H1 (cell line): ENCODE measurements around the gene PMEPA1. TPM values are rescaled to one million over a fixed set of nuclear protein-coding genes. Genes with fewer than 3 reads are reported as not detected.

Experiments
- CTCF ChIA-PET: fragments of 300-600 bp; sonication (Branson Sonifier 250); formaldehyde crosslinking; loops from one replicate; lab custom pipeline; 2021; ENCODE audit not compliant: partially characterized antibody; lab: Charles Lee
- POLR2A ChIA-PET: fragments of 300-600 bp; sonication (Branson Sonifier 250); formaldehyde crosslinking; loops from one replicate; lab custom pipeline; 2021; ENCODE audit warnings: inconsistent platforms; ENCODE audit not compliant: partially characterized antibody; lab: Charles Lee
- DNase-seq, 2 experiments: peaks; one replicate each; pipeline versions ENCODE4 v3.0.0 to v3.0.0-alpha.2; 2010 to 2022; ENCODE audit warnings: low spot score in 2 of 2, low read depth in 1 of 2, mixed read lengths in 1 of 2
- FAIRE-seq: peaks from 2 replicates; lab custom pipeline; 2011; peaks lifted over from hg19 to GRCh38; lab: Jason Lieb, UNC
- H2AFZ ChIP-seq: 2 replicates; pipeline ENCODE4 v1.8.1; 2012; ENCODE audit warnings: low read length, inconsistent platforms
- H2AK5ac ChIP-seq: 2 replicates; pipeline ENCODE4 v1.6.1; 2013; ENCODE audit warnings: low read depth, low read length
- H2BK120ac ChIP-seq: replicated peaks from 2 replicates; pipeline ENCODE3; 2013; ENCODE audit warnings: low read depth, low read length, inconsistent platforms
- H2BK12ac ChIP-seq: 2 replicates; pipeline ENCODE4 v1.6.1; 2013; ENCODE audit warnings: low read depth, low read length
- H2BK15ac ChIP-seq: 2 replicates; pipeline ENCODE4 v1.6.1; 2013; ENCODE audit warnings: low read length
- H2BK20ac ChIP-seq: 2 replicates; pipeline ENCODE4 v1.6.1; 2013; ENCODE audit warnings: low read length
- H2BK5ac ChIP-seq: 2 replicates; pipeline ENCODE4 v1.6.1; 2013; ENCODE audit warnings: low read depth, low read length
- H3K14ac ChIP-seq: 2 replicates; pipeline ENCODE4 v1.6.1; 2013; ENCODE audit warnings: inconsistent platforms; ENCODE audit not compliant: insufficient read length
- H3K18ac ChIP-seq: 2 replicates; pipeline ENCODE4 v1.6.1; 2013; ENCODE audit warnings: low read length; ENCODE audit errors: extremely low read depth
- H3K23ac ChIP-seq: 2 replicates; pipeline ENCODE4 v1.6.1; 2013; ENCODE audit warnings: inconsistent platforms; ENCODE audit not compliant: insufficient read length
- H3K23me2 ChIP-seq: 2 replicates; pipeline ENCODE4 v1.6.1; 2013; ENCODE audit warnings: low read depth, low read length
- H3K27ac ChIP-seq: 2 replicates; pipeline ENCODE4 v1.6.1; 2011; ENCODE audit warnings: low read depth, low read length, inconsistent platforms
- H3K27me3 ChIP-seq, 4 experiments: replicated peaks in 1 of 4; 1 replicate in 1 of 4; 2 replicates in 3 of 4; pipeline versions ENCODE4 v1.6.1 to v1.8.1; 2011 to 2013; ENCODE audit warnings: low read length in 3 of 4, mild to moderate bottlenecking in 3 of 4, inconsistent platforms in 2 of 4, mixed read lengths in 2 of 4, moderate library complexity in 1 of 4; ENCODE audit not compliant: control insufficient read depth in 3 of 4, insufficient read depth in 3 of 4; ENCODE audit errors: extremely low read depth in 1 of 4
- H3K36me3 ChIP-seq, 4 experiments: 2 replicates each; pipeline versions ENCODE4 v1.6.1 to v1.8.1; 2011 to 2013; ENCODE audit warnings: mild to moderate bottlenecking in 4 of 4, low read length in 3 of 4, moderate library complexity in 2 of 4, control low read depth in 1 of 4, inconsistent platforms in 1 of 4; ENCODE audit not compliant: insufficient read depth in 4 of 4, control insufficient read depth in 2 of 4
- H3K4ac ChIP-seq: replicated peaks from 2 replicates; pipeline ENCODE3; 2013; ENCODE audit warnings: low read length, low read depth, mixed read lengths, inconsistent platforms; ENCODE audit not compliant: insufficient read length
- H3K4me1 ChIP-seq, 4 experiments: replicated peaks in 1 of 4; 1 replicate in 1 of 4; 2 replicates in 3 of 4; pipeline versions ENCODE4 v1.6.1 to v1.8.1; 2011 to 2013; ENCODE audit warnings: low read length in 3 of 4, inconsistent platforms in 2 of 4, mixed read lengths in 1 of 4; ENCODE audit not compliant: insufficient read depth in 4 of 4, control insufficient read depth in 3 of 4
- H3K4me2 ChIP-seq, 2 experiments: 2 replicates each; pipeline versions ENCODE4 v1.6.1 to v1.8.1; 2011 to 2013; ENCODE audit warnings: low read depth in 2 of 2, low read length in 2 of 2, control low read depth in 1 of 2, inconsistent platforms in 1 of 2, mild to moderate bottlenecking in 1 of 2; ENCODE audit not compliant: insufficient read depth in 1 of 2
- H3K4me3 ChIP-seq, 4 experiments: fragments of 200-600, 300-600 bp in 1 of 4; sonication (generic), shearing (Covaris generic), sonication (Bioruptor Twin) in 1 of 4; 2 replicates each; pipeline versions ENCODE4 v1.5.1 to v1.8.1; 2011 to 2016; ENCODE audit warnings: low read length in 4 of 4, low read depth in 3 of 4, control low read depth in 2 of 4, inconsistent platforms in 2 of 4, mild to moderate bottlenecking in 2 of 4, mixed read lengths in 1 of 4, moderate library complexity in 1 of 4; ENCODE audit not compliant: insufficient read depth in 2 of 4; ENCODE audit errors: extremely low read depth in 1 of 4
- H3K56ac ChIP-seq: replicated peaks from 2 replicates; pipeline ENCODE3; 2013; ENCODE audit warnings: low read depth, mild to moderate bottlenecking, mixed read lengths, low read length, inconsistent platforms; ENCODE audit not compliant: insufficient read length
- H3K79me1 ChIP-seq: 2 replicates; pipeline ENCODE4 v1.6.1; 2013; ENCODE audit warnings: low read depth, low read length, control low read depth
- H3K79me2 ChIP-seq, 2 experiments: 2 replicates each; pipeline versions ENCODE4 v1.6.1 to v1.8.1; 2012 to 2013; ENCODE audit warnings: low read length in 2 of 2, mild to moderate bottlenecking in 2 of 2, inconsistent platforms in 1 of 2; ENCODE audit not compliant: insufficient read depth in 2 of 2, control insufficient read depth in 1 of 2
- H3K9ac ChIP-seq, 4 experiments: replicated peaks in 1 of 4; 1 replicate in 1 of 4; 2 replicates in 3 of 4; pipeline versions ENCODE4 v1.6.1 to v1.8.1; 2011 to 2013; ENCODE audit warnings: low read depth in 3 of 4, low read length in 3 of 4, control low read depth in 2 of 4, mild to moderate bottlenecking in 2 of 4, moderate library complexity in 2 of 4, inconsistent platforms in 1 of 4; ENCODE audit errors: extremely low read depth in 1 of 4
- H3K9me3 ChIP-seq, 2 experiments: 2 replicates each; pipeline versions ENCODE4 v1.6.1 to v1.8.1; 2012 to 2013; ENCODE audit warnings: mild to moderate bottlenecking in 2 of 2, moderate library complexity in 2 of 2, control low read depth in 1 of 2, inconsistent platforms in 1 of 2, low read depth in 1 of 2, low read length in 1 of 2, mixed read lengths in 1 of 2; ENCODE audit not compliant: insufficient read depth in 2 of 2
- H4K20me1 ChIP-seq, 2 experiments: replicated peaks in 1 of 2; 2 replicates each; pipeline versions ENCODE3 to v1.8.1; 2011 to 2013; ENCODE audit warnings: inconsistent platforms in 2 of 2, low read length in 2 of 2, mild to moderate bottlenecking in 1 of 2; ENCODE audit not compliant: insufficient read depth in 2 of 2, control insufficient read depth in 1 of 2
- H4K5ac ChIP-seq: 2 replicates; pipeline ENCODE4 v1.6.1; 2013; ENCODE audit warnings: low read length, low read depth, mixed read lengths, inconsistent platforms; ENCODE audit not compliant: insufficient read length
- H4K8ac ChIP-seq: 2 replicates; pipeline ENCODE4 v1.8.0; 2013; ENCODE audit warnings: mild to moderate bottlenecking, moderate library complexity, low read length, inconsistent platforms; ENCODE audit not compliant: insufficient read depth; ENCODE audit errors: extremely low read depth
- H4K91ac ChIP-seq: replicated peaks from 2 replicates; pipeline ENCODE3; 2013; ENCODE audit warnings: low read length, mixed read lengths, inconsistent platforms; ENCODE audit not compliant: insufficient read length
- CTBP2 ChIP-seq: IDR thresholded peaks from 2 replicates; pipeline ENCODE4 v1.7.0; 2011; ENCODE audit warnings: borderline replicate concordance, mild to moderate bottlenecking, moderate library complexity, mixed read lengths, low read length; ENCODE audit not compliant: insufficient read depth, insufficient read length
- GABPA ChIP-seq: IDR thresholded peaks from 2 replicates; pipeline ENCODE4 v1.6.1; 2011; ENCODE audit warnings: mild to moderate bottlenecking, low read length, moderate library complexity, borderline replicate concordance; ENCODE audit not compliant: insufficient read depth
- HDAC2 ChIP-seq, 2 experiments: fragments of 300-600 bp in 1 of 2; sonication (generic) in 1 of 2; IDR thresholded peaks; 2 replicates each; pipeline ENCODE4 v1.6.1; 2011 to 2012; ENCODE audit warnings: low read depth in 2 of 2, low read length in 2 of 2, mild to moderate bottlenecking in 2 of 2, moderate library complexity in 2 of 2, borderline replicate concordance in 1 of 2, inconsistent platforms in 1 of 2
- HDAC6 ChIP-seq: IDR thresholded peaks from one replicate; pipeline ENCODE4 v1.7.1; 2012; ENCODE audit warnings: low read depth, mild to moderate bottlenecking, inconsistent platforms, low read length, moderate library complexity
- NRF1 ChIP-seq: IDR thresholded peaks from 2 replicates; pipeline ENCODE4 v1.6.1; 2011; ENCODE audit warnings: mild to moderate bottlenecking, low read depth, low read length, improper control_type of control experiment
- RFX5 ChIP-seq: IDR thresholded peaks from 2 replicates; pipeline ENCODE4 v1.6.1; 2011; ENCODE audit warnings: low read depth, low read length, improper control_type of control experiment, borderline replicate concordance
- SIRT6 ChIP-seq: IDR thresholded peaks from one replicate; pipeline ENCODE4 v1.7.1; 2012; ENCODE audit warnings: low read length, inconsistent platforms
- TAF1 ChIP-seq: IDR thresholded peaks from 2 replicates; pipeline ENCODE4 v1.6.1; 2011; ENCODE audit warnings: mild to moderate bottlenecking, low read depth, low read length
- TCF12 ChIP-seq: IDR thresholded peaks from 2 replicates; pipeline ENCODE4 v1.6.1; 2011; ENCODE audit warnings: low read depth, mild to moderate bottlenecking, low read length
- WGBS, 2 experiments: shearing (Covaris generic) in 1 of 2; methylation state at CpG; one replicate each; pipeline versions ENCODE4 v1.1.6 to v1.1.7; 2013 to 2015; ENCODE audit warnings: low lambda C conversion rate in 2 of 2, mixed read lengths in 2 of 2, inconsistent platforms in 1 of 2, low coverage in 1 of 2, missing lambda C conversion rate in 1 of 2; ENCODE audit not compliant: insufficient replicate concordance in 2 of 2, insufficient coverage in 1 of 2, insufficient read length in 1 of 2; ENCODE audit errors: extremely low coverage in 1 of 2, missing lambda C conversion rate in 1 of 2; 5-methylcytosine and 5-hydroxymethylcytosine counted together
- polyA plus RNA-seq, 7 experiments: library from polyadenylated mRNA; depleted of rRNA in 3 of 7; stranded (reverse) in 5 of 7; unstranded in 2 of 7; fragments of >200 nt in 5 of 7; fragments of 200-250 nt in 2 of 7; gene quantifications; 1 replicate in 5 of 7; 2 replicates in 1 of 7; 4 replicates in 1 of 7; pipeline versions ENCODE4 v1.2.1 to v1.2.3, GENCODE V29; 2011 to 2013; ENCODE audit warnings: missing spikeins in 2 of 7, mixed read lengths in 2 of 7
- total RNA-seq: library from RNA; stranded (reverse); fragmentation: NEBNext Ultra II Directional; extraction: Animal tissue kit (Norgen Biotek cat#: 25700); gene quantifications from 2 replicates; pipeline ENCODE4 v1.2.1, GENCODE V29; 2021
- TF ChIP-seq, protein P1 (sequence below), 3 experiments: IDR thresholded peaks; 1 replicate in 2 of 3; 2 replicates in 1 of 3; pipeline versions ENCODE4 v1.5.1 to v1.6.1; 2011; ENCODE audit warnings: low read length in 3 of 3, mild to moderate bottlenecking in 3 of 3, inconsistent platforms in 2 of 3, low read depth in 1 of 3, moderate library complexity in 1 of 3; ENCODE audit not compliant: insufficient read depth in 1 of 3; ENCODE audit errors: control extremely low read depth in 1 of 3

Gene PMEPA1
- total and polyA plus RNA-seq, 2 of the 8 experiments (the other 6 are each of a cell fraction or from before 2014, with no cell fraction given): 12.7 to 20.5 TPM

DNA sequence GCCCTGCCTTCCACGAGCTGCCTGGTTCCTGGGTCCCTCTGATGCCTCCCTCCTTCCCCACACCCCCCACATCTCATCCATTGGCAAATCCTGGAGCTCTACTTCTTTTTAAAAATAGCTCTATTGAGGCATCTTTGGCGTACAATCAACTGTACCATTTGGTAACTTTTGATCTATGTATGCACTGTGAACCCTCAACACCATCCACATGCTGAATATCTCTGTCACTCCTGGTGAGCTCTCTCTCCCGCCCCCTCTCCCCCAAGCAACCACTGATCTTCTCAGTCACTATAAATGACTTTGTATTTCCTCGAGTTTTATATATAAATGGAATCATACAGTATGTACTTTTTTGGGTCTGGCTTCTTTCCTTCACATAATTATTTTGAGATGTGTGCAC is 22.4 kb upstream of the PMEPA1 start:
- H4K91ac ChIP-seq: no peak overlapping the region
- H4K8ac ChIP-seq: no peak overlapping the region
- no peaks in the 10 kb centered on the region for H3K79me1 ChIP-seq
- no peak overlapping the region for H3K23ac ChIP-seq
- no peak overlapping the region for H2AK5ac ChIP-seq
- H3K27me3 ChIP-seq: peaks cover 0 to 2% (median 0%) of the 10 kb centered on the region in 4 experiments; a peak in 1 of 7 replicates
- H3K4me3 ChIP-seq: no peak overlapping the region
- H3K4me1 ChIP-seq: peaks cover 0 to 5% (median 2%) of the 10 kb centered on the region in 4 experiments; a peak in 3 of 7 replicates
- H3K14ac ChIP-seq: no peak overlapping the region
- TF ChIP-seq RFX5 (no peak), SIRT6 (no peak), GABPA (no peak), HDAC2 (IDR thresholded peaks at IDR 0.05; ENCODE audit: borderline replicate concordance in 1 of 2, low read depth in 2 of 2, low read length in 2 of 2) (no peak), TCF12 (no peak), NRF1 (no peak), CTBP2 (no peak), TAF1 (no peak), HDAC6 (no peak)
- TF ChIP-seq, protein P1, sequence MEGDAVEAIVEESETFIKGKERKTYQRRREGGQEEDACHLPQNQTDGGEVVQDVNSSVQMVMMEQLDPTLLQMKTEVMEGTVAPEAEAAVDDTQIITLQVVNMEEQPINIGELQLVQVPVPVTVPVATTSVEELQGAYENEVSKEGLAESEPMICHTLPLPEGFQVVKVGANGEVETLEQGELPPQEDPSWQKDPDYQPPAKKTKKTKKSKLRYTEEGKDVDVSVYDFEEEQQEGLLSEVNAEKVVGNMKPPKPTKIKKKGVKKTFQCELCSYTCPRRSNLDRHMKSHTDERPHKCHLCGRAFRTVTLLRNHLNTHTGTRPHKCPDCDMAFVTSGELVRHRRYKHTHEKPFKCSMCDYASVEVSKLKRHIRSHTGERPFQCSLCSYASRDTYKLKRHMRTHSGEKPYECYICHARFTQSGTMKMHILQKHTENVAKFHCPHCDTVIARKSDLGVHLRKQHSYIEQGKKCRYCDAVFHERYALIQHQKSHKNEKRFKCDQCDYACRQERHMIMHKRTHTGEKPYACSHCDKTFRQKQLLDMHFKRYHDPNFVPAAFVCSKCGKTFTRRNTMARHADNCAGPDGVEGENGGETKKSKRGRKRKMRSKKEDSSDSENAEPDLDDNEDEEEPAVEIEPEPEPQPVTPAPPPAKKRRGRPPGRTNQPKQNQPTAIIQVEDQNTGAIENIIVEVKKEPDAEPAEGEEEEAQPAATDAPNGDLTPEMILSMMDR (IDR thresholded peaks at IDR 0.05; ENCODE audit: control extremely low read depth in 1 of 3, insufficient read depth in 1 of 3, low read depth in 1 of 3, low read length in 3 of 3): no peak
- H3K27ac ChIP-seq: no peak overlapping the region
- H4K5ac ChIP-seq: no peak overlapping the region
- ChIA-PET POLR2A (interaction anchor here (0.7 to 2.3 kb wide), 2 partner anchors 11 to 22 kb away, joined by 3 to 5 read pairs; no protein-coding TSS in a partner anchor), CTCF (interaction anchor here (0.9 kb wide), 1 partner anchor 109 kb away, joined by 3 read pairs; no protein-coding TSS in a partner anchor)
- no peak overlapping the region for H2BK5ac ChIP-seq
- no peak overlapping the region for H3K9ac ChIP-seq
- no peak overlapping the region for H3K18ac ChIP-seq
- no peaks in the 10 kb centered on the region for H3K23me2 ChIP-seq
- H2BK12ac ChIP-seq: no peak overlapping the region
- no peaks in the 10 kb centered on the region for H4K20me1 ChIP-seq
- no peak overlapping the region for H3K4me2 ChIP-seq
- no peak overlapping the region for H2BK20ac ChIP-seq
- no peak for DNase-seq
- H2BK15ac ChIP-seq: no peak overlapping the region
- no peak overlapping the region for H2BK120ac ChIP-seq
- 78% methylated on average over 4 of the region's 4 CpGs; no CpG with 5 or more reads in 1 of the 2 experiments for WGBS, 2 experiments
- no peak for FAIRE-seq
- H3K36me3 ChIP-seq: no peaks in the 10 kb centered on the region
- H3K79me2 ChIP-seq: no peaks in the 10 kb centered on the region
- H2AFZ ChIP-seq: no peak overlapping the region
- no peak overlapping the region for H3K4ac ChIP-seq
- no peaks in the 10 kb centered on the region for H3K9me3 ChIP-seq
- no peak overlapping the region for H3K56ac ChIP-seq
